Measurements from ENCODE around the gene PSMB4.
"Not testable (repeated sequence)": the region's sequence is repeated elsewhere in the genome, so short reads cannot be mapped to it uniquely, and the experiment has no call there.

Gene PSMB4

DNA sequence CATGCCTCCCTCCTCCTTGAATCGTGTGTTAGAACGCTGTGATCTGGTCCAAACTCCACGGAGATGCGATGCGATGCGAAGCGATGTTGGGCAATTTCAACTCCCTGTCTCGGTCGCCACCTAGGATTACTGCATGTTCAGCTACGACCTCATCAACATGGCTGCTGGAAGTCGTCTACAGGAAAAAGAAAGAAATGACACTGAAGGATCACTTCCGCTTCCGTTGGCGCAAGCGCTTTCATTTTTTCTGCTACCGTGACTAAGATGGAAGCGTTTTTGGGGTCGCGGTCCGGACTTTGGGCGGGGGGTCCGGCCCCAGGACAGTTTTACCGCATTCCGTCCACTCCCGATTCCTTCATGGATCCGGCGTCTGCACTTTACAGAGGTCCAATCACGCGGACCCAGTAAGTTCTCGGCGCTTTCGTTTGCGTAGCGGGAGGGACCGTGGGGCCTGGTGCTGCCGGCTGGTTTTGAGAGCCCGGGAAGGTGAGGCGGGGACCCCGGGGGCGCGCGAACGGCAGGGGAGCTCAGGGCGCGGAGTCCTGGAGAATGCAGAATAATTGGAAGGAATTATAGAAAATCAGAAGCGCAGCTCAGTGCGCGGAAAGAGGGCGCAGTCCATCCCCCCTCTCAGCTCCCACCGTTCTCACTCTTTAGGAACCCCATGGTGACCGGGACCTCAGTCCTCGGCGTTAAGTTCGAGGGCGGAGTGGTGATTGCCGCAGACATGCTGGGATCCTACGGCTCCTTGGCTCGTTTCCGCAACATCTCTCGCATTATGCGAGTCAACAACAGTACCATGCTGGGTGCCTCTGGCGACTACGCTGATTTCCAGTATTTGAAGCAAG, at the start of gene PSMB4:
Gene PSMB4 (plus strand): TSS at position 250 of the 848 bp plus-strand sequence. CDS start 15 bp downstream, at position 265.
- peak; percentile 68 to 87 for DNase-seq

DNA sequence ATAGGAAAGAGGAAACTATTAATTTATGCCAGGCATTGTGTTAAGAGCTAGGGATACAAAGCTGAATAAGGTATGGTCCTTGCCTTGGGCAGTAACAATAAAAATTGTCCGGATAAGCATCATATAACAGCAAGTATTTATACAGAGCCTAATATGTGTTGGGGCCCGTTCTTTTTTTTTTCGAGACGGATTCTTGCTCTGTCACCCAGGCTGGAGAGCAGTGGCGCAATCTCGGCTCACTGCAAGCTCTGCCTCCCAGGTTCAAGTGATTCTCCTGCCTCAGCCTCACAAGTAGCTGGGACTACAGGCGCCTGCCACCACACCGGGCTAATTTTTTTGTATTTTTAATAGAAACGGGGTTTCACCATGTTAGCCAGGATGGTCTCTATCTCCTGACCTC, 49.0 kb upstream of the PSMB4 start:
- not testable (repeated sequence) for DNase-seq

DNA sequence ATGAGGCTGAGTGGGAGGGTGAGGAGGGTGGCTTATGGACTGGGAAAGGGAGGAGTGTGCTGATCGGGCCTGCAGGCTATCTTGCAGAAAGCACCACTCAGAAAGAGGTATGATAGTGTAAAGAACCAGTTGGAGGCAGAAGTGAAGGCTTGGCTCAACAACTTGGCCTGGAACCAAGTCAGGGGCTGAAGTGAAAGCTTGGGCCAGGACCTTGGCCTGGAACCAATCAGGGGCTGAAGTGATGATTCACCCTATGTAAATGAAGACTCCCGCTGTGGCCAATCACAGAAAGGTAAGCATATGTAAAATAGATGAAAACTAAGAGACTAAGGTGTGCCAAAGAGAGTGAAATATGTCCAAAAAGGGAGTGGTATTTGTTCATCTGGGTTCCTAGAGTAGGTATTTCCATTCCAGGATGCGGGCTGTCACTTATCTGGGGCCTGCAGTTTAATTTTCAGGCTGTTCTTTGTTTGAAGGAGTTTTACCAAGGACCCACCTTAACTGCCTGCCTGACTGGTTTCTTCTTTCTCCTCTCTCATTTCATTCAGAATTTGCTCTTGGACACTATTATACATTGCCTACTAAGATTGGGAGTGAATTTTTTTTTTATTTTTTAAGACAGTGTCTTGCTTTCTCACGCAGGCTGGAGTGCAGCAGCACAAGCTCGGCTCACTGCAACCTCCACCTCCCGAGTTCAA, 47.2 kb upstream of the PSMB4 start:
- DNase-seq, result no peak

DNA sequence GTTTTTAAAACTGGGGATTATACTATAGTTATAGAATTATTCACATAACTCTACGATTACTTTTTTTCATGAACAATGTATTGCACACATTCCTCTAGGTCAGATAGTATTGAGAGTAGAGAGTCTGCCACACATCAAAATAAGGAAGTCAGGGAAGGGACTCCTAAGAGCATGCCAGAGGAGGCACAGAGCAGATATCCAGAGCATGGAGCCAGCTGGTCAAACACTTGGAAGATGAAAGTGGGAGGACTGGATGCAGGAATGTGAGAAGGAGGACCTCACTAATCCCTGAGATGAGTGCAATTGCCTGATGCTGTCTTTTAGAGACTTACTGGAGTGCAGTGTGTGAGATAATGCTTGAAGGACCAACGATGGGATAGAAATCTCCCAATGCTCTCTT, 42.7 kb upstream of the PSMB4 start:
- no peak for DNase-seq

DNA sequence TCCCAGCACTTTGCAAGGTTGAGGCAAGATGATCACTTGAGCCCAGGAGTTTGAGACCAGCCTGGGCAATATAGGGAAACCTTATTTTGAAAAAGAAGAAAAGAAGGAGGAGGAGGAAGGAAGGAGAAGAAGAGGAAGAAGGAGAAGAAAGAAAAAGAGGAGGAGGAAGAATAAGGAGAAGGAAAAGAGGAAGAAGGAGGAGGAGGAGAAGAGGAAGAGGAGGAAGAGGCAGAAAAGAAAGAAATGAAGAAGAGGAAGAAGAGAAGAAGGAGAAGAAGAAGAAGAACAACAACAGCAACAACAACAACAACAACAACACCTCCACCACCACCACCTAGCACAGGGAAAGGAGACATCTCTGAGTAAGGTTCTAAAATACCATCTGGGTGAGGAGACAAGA, 37.5 kb upstream of the PSMB4 start:
- no peak for DNase-seq

DNA sequence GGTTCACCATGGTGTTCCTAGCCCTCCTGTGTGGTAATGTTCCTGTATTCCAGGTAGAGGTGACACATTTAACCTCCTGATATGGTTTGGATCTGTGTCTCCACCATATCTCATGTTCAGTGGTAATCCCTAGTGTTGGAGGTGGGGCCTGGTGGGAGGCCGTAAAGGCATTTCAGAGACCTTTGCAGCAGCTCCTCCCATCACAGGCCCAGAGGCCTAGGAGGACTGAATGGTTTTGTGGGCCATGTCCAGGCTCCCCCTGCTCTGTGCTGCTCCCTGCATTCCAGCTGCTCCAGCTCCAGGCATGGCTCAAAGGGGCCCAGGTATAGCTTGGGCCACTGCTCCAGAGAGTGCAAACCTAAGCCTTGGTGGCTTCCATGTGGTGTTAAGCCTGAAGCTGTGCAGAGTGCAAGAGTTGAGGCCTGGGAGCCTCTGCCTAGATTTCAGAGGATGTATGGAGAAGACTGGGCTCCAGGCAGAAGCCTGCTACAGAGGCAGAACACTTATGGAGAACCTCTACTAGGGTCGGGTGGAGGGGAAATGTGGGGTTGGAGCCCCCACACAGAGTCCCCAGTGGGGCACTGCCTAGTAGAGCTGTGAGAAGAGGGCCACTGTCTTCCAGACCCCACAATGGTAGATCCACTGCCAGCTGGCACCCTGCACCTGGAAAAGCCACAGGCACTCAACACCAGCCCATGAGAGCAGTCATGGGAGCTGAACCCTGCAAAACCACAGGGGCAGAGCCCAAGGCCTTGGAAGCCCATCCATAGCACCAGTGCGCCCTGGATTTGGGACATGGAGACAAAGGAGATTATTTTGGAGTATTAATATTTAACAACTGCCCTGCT, 36.8 kb upstream of the PSMB4 start:
- DNase-seq, result no peak

DNA sequence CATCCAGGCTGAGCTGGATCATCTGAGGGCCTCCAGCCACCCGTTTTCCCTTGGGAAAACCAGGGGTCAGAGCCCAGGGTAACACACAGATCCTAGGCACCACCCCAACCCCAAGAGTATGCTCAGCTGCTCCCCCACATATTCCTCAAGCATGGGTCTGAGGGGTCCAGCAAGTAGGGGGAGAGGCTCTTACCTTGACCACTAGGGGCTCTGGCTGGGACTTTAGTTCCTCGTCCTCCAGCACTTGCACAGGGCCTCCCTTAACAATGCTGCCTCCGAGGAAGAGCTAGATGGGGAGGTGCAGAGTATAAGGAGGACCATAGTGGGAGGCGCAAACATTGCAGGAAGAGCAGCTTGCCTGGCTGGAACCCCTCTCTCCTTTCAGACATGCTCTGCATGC, 34.4 kb upstream of the PSMB4 start:
- DNase-seq, result no peak

DNA sequence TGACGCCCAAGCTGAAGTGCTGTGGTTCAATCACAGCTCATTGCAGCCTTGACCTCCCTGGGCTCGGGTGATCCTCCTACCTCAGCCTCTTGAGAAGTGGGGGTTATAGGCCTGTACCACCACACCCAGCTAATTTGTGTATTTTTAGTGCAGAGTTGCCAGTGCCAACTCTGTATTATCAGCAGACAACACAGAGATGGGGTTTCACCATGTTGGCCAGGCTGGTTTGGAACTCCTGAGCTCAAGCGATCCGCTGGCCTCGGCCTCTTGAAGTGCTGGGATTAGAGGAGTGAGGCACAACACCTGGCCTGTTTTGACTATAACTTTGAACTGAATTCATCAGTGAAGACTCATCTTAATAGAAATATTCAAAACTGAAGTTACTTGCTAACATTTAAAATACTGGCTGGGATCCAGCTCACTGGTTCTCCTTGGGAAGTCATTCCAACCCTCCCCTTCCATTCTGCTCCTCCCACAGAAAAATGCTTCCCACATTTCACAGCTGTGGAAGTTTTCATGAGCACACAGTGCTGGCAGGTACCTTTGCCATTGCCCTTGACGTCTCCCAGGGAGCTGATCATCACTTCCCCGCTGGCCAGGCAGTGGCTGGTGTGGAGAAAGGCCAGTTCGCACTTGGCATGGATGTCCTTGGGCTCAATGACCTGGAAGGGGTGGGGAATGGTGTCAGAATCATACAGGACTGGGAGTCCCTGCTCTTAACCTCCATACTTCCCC, 31.5 kb upstream of the PSMB4 start:
- DNase-seq, result no peak

DNA sequence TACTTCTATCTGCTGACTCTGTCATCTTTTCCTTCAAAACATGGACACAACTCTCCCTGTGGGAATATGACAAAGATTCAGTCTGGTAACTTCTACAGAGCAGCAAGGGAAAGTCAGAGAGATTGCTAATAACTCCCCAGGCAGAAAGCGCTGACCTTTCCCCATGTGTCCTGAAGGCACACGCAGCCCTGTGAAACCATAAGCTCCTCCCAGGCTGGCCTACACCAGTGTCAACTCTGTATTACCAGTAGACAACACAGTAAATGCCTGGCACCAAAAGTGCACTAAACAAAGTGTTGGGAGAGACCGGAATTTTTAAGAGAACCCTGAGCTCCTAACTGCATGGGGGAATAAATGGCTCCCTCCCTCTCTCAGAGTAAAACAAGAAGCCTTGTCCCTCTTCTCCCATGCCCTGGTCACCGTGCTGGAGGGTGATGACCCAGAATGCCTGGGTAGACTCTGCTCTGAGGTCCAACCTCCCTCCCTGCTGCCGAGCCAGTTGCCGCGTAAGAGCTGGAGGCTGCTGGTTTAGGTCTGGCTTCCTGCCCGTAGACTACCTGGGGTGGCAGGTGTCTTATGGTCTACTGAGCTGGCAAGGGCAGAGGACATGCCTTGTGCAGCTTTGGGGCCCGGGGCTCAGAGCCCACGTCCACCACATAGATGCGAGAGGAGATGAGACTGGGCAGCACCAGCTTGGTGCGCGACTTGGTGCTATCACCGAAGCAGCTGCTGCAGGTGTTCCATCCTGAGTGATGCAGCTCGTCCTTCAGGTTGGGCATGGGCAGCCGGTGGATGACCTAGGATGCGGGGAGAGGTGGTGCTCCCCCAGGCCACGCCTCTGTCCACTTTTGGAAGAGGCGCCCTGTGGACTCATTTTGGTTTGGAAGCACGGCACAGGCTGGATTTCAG, 30.7 kb upstream of the PSMB4 start:
- DNase-seq, result no peak

DNA sequence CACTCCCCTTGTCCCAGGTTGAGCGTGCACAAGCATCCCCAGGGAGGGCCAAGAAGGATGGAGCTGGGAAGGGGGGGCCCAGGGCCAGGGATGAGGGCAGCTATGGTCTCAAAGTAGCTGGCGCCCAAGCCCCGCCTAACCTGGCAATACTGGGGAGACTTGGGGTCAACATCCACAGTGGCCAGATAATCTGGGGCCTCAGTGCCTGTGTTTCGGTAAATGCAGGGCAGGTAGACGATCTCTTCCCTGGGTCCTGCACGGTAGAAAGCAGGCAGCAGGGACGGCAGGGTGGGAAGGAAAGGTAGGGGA, 30.1 kb upstream of the PSMB4 start:
- DNase-seq, result no peak

DNA sequence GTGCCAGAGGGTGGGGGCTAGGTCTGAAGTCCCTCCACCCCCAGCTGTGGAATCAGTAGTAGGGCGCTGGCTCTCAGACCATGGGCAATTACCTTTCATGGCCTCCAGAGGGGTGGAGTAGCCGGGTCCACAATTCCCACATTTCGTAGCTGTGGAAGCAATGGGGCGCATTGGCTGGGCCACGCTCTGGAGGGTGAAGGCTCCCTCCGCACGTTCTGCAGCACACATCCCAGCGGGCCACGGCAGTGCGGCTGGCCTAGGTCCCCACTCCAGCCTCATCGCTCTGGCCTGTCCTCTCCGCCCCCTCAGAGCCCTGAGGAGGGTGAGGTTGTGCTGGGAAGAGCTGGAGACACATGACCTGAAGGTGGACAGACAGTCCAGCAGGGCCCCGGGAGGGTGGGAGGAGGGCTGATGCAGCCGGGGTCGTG, 29.7 kb upstream of the PSMB4 start:
- no peak for DNase-seq

DNA sequence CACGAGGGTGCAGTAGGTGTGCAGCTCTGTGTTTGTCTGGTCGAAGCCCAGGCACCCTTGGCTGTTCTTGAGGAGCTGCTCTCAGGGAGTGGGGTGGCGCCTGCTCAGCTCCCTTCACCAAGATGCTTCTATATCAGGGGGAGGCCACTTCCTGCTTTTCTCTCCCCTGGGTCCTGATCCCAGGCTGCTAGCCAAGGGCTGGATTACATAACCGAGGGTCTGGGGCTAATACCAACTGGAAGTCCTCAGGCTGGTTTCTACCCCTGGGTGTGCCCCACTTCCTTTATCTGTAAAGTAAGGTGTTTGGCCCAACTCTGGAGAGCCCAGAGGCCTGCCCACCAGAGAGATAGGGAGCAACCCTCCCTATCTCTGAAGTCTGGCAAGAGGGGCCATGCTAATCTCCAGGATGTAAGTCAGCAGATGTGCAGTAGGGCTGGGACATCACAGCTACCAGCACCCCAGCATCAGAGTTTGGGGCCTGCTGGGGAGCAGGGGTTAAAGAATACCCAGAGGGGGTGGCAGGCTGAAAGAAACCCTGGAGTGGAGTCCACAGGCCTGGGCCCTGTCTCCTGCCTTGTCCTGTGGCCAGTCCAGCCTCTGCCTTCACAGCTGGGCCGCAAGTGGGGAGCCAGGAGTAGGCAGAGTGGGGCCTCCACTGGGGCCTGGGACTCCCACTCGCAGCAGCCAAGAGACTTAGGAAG, 29.0 kb upstream of the PSMB4 start:
- DNase-seq, result no peak

DNA sequence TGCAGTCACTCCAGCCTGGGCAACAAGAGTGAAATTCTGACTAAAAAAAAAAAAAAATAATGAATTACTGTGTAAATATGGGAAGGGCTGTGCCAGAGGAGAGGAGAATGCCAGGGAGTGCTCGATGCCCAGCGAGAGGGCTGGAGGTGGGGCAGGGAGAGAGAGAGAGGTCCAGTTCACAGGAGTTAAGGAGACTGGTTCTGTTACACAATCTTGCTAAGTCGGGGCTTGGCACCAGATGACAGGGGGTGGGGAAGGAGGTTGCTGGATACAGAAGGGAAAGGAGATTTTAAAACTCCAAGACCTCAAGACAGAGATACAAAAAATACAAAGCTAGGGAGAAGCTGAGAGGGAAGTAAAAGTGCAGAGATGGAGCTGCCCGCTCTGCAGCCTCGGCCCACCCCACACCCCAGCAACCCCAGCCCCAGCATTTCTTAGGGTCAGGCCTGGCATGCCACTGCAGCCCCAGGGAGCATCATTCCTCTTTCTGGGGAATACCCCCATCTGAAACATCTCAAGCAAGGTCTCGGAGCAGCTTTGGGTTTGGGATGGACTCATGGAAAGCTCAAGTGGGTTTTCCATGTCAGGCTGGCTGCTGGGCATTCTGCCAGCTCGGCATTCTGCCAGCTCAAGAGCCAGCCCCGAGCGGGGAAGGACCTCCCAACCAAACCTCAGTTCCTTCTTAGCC, 27.9 kb upstream of the PSMB4 start:
- no peak for DNase-seq

DNA sequence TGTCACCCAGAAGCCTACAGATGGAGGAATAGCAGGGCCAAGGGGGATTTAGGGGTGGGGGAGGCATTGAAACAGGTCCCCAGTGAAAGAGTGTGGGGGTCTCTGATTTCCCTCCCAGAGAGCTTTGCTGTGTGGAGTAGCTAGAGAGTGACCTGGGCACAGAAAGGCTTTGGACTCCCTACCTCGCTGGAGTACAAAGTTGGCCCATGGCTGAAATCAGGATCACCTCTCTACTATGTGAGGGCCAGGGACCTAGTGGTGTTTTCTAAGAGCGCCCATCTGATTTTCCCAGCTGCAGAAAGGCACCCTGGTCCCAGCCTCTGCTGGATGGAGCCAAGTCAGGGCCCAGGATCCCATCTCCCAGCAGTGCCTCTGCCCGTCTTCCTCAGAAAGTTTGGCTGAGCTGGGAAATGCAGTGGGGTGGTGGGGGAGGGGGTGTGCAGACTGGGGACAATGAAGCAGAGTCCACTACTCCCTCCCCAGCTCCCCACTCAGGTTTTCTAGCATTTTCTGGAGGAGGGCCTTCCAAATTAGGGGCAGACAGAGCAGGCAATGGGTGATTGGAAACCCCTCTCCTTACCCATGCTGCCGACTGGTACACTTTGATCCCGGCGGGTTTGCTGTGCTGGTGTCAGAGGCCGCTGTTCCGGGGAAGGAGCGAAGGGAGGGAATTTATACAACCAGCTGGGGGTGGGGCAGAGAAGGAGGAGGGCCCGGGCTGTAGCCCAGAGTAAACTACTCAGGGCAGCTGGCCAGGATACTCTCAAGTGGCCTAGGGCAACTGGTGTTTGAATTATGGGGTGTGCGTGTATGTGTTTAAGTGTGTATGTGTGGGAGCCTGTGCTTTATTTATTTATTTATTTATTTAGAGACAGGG, 27.1 kb upstream of the PSMB4 start, which contains the start of gene SELENBP1:
Gene SELENBP1 (minus strand): TSS at position 648 of the 877 bp plus-strand sequence. CDS start 64 bp downstream, at position 584.
- DNase-seq, result no peak

DNA sequence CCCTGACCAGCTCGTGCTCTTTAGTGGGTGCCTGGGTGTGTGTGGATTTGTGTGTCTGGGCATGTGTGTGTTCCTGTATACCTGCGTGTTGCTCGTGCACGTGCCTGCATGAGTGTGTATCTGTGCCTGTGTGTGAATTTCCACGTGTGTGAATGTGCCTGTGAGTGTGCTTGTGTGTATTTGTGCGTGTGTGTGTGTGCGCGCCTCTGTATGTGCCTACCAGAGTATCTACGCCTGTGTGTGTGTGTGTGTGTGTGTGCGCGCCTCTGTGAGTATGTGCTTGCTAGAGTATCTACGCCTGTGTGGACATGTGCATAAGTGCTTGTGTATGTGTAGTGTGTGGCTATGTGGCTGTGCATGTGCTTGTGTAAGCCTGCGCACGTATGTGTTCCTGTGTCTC, 26.2 kb upstream of the PSMB4 start:
- DNase-seq, result no peak

DNA sequence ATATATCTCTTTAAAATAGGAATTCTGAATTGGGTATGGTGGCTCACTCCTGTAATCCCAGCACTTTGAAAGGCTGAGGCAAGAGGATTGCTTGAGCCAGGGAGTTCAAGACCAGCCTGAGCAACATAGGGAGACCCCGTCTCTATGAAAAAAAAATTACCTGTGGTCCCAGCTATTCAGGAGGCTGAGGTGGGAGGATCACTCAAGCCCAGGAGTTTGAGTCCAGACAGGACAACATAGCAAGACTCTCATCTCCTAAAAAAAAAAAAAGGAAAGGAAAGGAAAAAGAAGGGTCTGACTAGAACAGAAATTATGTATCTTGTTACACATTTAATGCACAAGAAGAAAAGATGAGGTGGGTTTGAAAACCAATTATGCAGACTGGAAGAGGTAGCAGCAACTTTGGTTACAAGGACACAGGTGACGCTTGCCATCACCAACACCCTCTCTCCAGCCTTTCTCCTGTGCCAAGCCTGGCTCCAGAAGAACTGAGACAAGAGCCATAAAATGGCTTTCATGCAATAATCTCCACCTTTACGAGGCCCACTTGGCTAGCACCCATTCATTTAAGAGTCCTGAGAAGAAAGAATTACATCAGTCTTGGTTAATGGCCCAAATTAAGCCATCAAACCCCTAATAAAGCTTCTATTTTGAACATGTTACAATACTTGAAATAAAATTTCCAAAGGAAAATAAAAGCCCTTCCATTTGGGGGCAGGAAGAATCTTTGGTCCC, 22.1 kb upstream of the PSMB4 start:
- no peak for DNase-seq

DNA sequence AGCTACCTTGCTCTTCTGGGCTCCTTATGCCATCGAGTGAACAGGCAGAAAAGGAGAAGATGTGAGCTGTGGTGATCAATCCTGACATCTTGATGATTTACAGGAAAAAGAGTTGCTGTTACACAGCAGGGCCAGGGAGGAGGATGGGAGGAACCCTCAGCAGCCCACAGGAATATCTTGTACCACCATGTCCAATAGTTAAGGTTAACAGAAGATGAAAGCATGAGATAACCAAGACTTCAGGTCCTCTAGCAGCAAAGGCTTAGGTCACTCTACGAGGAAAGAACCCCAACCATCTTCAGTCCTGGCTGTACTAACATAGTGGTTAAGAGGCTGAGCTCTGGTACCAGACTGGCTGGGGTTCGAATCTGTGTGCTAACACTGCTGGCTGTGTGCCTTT, 14.8 kb upstream of the PSMB4 start:
- no peak for DNase-seq

DNA sequence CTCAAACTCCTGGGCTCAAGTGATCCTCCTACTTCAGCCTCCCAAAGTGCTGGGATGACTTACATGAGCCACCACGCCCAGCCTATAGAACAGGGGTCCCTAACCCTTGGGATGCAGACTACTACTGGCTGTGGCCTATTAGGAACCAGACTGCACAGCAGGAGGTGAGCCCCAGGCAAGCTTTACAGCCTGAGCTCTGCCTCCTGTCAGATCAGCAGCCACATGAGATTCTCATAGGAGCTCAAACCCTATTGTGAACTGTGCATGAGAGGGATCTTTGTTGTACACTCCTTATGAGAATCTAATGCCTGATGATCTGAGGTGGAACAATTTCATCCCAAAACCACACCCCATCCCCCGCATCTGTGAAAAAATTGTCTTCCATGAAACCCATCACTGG, 13.4 kb upstream of the PSMB4 start:
- DNase-seq, result no peak

Measured in NCI-H1930 (cell line).